Adrenal gland (tissue), 19 donors: ENCODE measurements around the gene PDE3A. TPM values are rescaled to one million over a fixed set of nuclear protein-coding genes. Genes with fewer than 3 reads are reported as not detected.
A peak's percentile ranks its signal among the peaks of the same experiment; 100 is the strongest.
"Not testable (repeated sequence)": the region's sequence is repeated elsewhere in the genome, so short reads cannot be mapped to it uniquely, and the experiment has no call there.

ENCODE experiments used
- DNase-seq, 7 donors: peaks; one replicate each; pipeline ENCODE4 v3.0.0-alpha.2; 2019 to 2020
- H3K27ac ChIP-seq, 5 donors: fragments of 200-600 bp; sonication (generic) in 4 of 5; 1 replicate in 3 of 5; 2 replicates in 2 of 5; pipeline versions ENCODE4 v1.5.1 to v1.8.0; 2016 to 2020; ENCODE audit warnings: mild to moderate bottlenecking in 1 of 5
- H3K27me3 ChIP-seq: fragments of 200-600 bp; 2 replicates; pipeline ENCODE4 v1.8.0; 2021
- H3K36me3 ChIP-seq, 2 donors: fragments of 200-600 bp; replicated peaks in 1 of 2; 1 replicate in 1 of 2; 2 replicates in 1 of 2; pipeline versions ENCODE4 v1.5.1 to v1.8.0; 2018 to 2022
- H3K4me1 ChIP-seq, 2 donors: fragments of 200-600 bp; replicated peaks in 1 of 2; 1 replicate in 1 of 2; 2 replicates in 1 of 2; pipeline versions ENCODE4 v1.5.1 to v1.8.0; 2018 to 2021
- H3K4me3 ChIP-seq, 4 donors: fragments of 200-600 bp; sonication (generic) in 3 of 4; one replicate each; pipeline ENCODE4 v1.5.1; 2016 to 2018
- H3K9me3 ChIP-seq, 3 donors: fragments of 200-600 bp; sonication (generic) in 1 of 3; replicated peaks in 1 of 3; 1 replicate in 2 of 3; 2 replicates in 1 of 3; pipeline versions ENCODE4 v1.5.1 to v1.8.0; 2016 to 2021
- POLR2A ChIP-seq, 2 donors: fragments of 450-650 bp; IDR thresholded peaks; one replicate each; pipeline ENCODE4 v1.6.1; 2017; ENCODE audit warnings: antibody characterized with exemption in 2 of 2, mild to moderate bottlenecking in 2 of 2, moderate library complexity in 1 of 2
- WGBS, 4 donors: extraction: QIAGEN DNeasy Blood & Tissue Kit in 2 of 4; methylation state at CpG; one replicate each; pipeline versions ENCODE4 v1.1.5 to v1.1.7; 2013 to 2017; 5-methylcytosine and 5-hydroxymethylcytosine counted together
- intact Hi-C, 2 donors: fragments of 100-400 bp; cut with DNase I; formaldehyde crosslinking; loops; one replicate each; pipeline versions ENCODE4 v1.14.1 to v1.15.0; 2022 to 2023
- long read RNA-seq, 10 donors: library from polyadenylated mRNA in 3 of 10; unstranded in 2 of 10; stranded (forward) in 1 of 10; transcript quantifications; one replicate each; pipeline ENCODE4 v2.0.0 and lab custom pipeline, GENCODE V29; 2021 to 2026
- polyA plus RNA-seq, 3 donors: library from polyadenylated mRNA; stranded (reverse); fragments of 200-250 nt in 2 of 3; fragments of 350-450 nt in 1 of 3; fragmentation: Illumina TruSeq in 1 of 3; extraction: RNeasy Lipid Tissue Mini Kit (QIAGEN cat#74804) in 1 of 3; gene quantifications; one replicate each; pipeline ENCODE4 v1.2.3, GENCODE V29; 2013 to 2014
- total RNA-seq, 9 donors: library from RNA; depleted of rRNA in 4 of 9; stranded (reverse); fragments of >200 nt in 4 of 9; fragments of 120-200 nt in 1 of 9; fragmentation: NEBNext Ultra II Directional in 1 of 9; extraction: Animal tissue kit (Norgen Biotek cat#: 25700) in 1 of 9; gene quantifications; one replicate each; pipeline versions ENCODE4 v1.1.0 to v1.2.4, GENCODE V29; 2013 to 2023
- TF ChIP-seq, protein P1 (sequence below), 6 experiments: fragments of 450-650 bp in 4 of 6; fragments of 200-600 bp in 2 of 6; sonication (generic) in 1 of 6; IDR thresholded peaks; 1 replicate in 5 of 6; 2 replicates in 1 of 6; pipeline versions ENCODE4 v1.5.1 to v1.8.0; 2016 to 2021; ENCODE audit warnings: antibody characterized with exemption in 6 of 6, mild to moderate bottlenecking in 2 of 6, moderate library complexity in 1 of 6
- donor health status: healthy with polysubstance abuse.
- donor health status: Bipolar disorder and iron deficiency.
- donor health status: DM: yes; HTN: yes; CAD: no.
- donor health status: DM: no; HTN: no; CAD: no.
- donor health status: DM: no; HTN: no; CAD: no.
- donor health status: DM: yes; HTN: yes; CAD: no.

PDE3A gene
- 1 to 10 TPM in 7 of 9 donors, under 1 TPM in 2; 0.61 to 4.6 (median 1.5) TPM for total RNA-seq
- 1 to 10 TPM in 2 of 3 donors, under 1 TPM in 1; 0.97 to 1.3 (median 1.2) TPM for polyA plus RNA-seq
- long read RNA-seq, donor 1: 0 reads
- long read RNA-seq, donor 2: 0 reads
- long read RNA-seq, donor 3: 0 reads
- long read RNA-seq, donor 4: 0 reads
- long read RNA-seq, donor 5, full-length matches to known transcripts: 1 of 1 reads
- long read RNA-seq, donor 5, partial matches to known transcripts: 0 of 1 reads
- long read RNA-seq, donor 5, other reads (novel, unspliced or antisense): 0 of 1 reads
- long read RNA-seq, donor 6: 0 reads
- long read RNA-seq, donor 7: 0 reads
- long read RNA-seq, donor 8: 0 reads
- long read RNA-seq, donor 9: 0 reads
- long read RNA-seq, donor 10: 0 reads

- Histone ChIP-seq H3K4me1 (peaks cover 0 to 3% of the 10 kb centered on the region in 2 donors), H3K27me3 (peaks cover 5% of the 10 kb centered on the region), H3K27ac (peak within 1 kb of the TSS in 2 of 5 donors; percentile 70 to 74), H3K4me3 (peak within 1 kb of the TSS in 2 of 4 donors; percentile 26 to 68), H3K36me3 (no peaks in the 10 kb centered on the region), H3K9me3 (no peaks in the 10 kb centered on the region)
- WGBS, 4 donors: 0 to 2% (median 1%) methylated on average over 20 to 24 of the region's 24 CpGs
- no peak for TF ChIP-seq POLR2A (IDR thresholded peaks at IDR 0.05)
- TF ChIP-seq, protein P1, sequence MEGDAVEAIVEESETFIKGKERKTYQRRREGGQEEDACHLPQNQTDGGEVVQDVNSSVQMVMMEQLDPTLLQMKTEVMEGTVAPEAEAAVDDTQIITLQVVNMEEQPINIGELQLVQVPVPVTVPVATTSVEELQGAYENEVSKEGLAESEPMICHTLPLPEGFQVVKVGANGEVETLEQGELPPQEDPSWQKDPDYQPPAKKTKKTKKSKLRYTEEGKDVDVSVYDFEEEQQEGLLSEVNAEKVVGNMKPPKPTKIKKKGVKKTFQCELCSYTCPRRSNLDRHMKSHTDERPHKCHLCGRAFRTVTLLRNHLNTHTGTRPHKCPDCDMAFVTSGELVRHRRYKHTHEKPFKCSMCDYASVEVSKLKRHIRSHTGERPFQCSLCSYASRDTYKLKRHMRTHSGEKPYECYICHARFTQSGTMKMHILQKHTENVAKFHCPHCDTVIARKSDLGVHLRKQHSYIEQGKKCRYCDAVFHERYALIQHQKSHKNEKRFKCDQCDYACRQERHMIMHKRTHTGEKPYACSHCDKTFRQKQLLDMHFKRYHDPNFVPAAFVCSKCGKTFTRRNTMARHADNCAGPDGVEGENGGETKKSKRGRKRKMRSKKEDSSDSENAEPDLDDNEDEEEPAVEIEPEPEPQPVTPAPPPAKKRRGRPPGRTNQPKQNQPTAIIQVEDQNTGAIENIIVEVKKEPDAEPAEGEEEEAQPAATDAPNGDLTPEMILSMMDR (IDR thresholded peaks at IDR 0.05): peak in 3 of 6 experiments; percentile 8 to 31 (median 17)
- DNase-seq: peak; percentile 18 to 57 (median 28)
- intact Hi-C loops: no loop called here
These were observed at the start of gene PDE3A for GRCh38 chr12:20368114-20368650. Gene PDE3A (plus strand): TSS chr12:20368537. CDS start chr12:20369285, 748 bp downstream.

DNA sequence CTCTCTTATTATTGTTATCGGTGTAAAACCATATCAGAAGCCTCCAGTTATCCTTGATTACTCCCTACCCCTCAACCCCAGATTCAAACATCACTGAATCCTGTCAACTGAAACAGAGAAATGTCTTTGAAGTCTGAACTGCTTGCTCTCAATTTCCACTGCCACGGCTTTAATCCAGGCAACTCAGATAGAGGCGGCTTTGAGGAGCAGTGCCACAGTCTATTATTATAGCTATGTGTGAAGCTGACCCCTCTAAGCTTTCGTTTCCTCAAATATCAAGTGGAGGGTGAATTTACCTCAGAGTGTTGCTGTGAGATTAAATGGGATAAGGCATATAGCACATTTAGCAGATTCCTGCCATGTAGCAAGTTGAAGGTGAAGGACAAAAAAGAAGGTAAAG is 49.0 kb upstream of the PDE3A start:
- no peak for DNase-seq
- no peak for TF ChIP-seq POLR2A (IDR thresholded peaks at IDR 0.05)
- TF ChIP-seq, protein P1 (IDR thresholded peaks at IDR 0.05): no peak
- H3K27ac ChIP-seq: no peak overlapping the region
- no peaks in the 10 kb centered on the region for H3K36me3 ChIP-seq
- no peak overlapping the region for H3K4me3 ChIP-seq
- no peaks in the 10 kb centered on the region for H3K27me3 ChIP-seq
- H3K4me1 ChIP-seq: no peaks in the 10 kb centered on the region
- no peaks in the 10 kb centered on the region for H3K9me3 ChIP-seq
- intact Hi-C loops: no loop called here
- 53 to 62% (median 59%) methylated on average over 4 of the region's 4 CpGs for WGBS, 4 donors

- Histone ChIP-seq H3K27ac (no peak overlapping the region), H3K4me1 (no peaks in the 10 kb centered on the region), H3K36me3 (no peaks in the 10 kb centered on the region), H3K27me3 (no peaks in the 10 kb centered on the region), H3K4me3 (no peak overlapping the region), H3K9me3 (no peaks in the 10 kb centered on the region)
- 44 to 73% (median 59%) methylated on average over 4 of the region's 4 CpGs for WGBS, 4 donors
- DNase-seq: no peak
- intact Hi-C loops: no loop called here
- TF ChIP-seq, protein P1 (IDR thresholded peaks at IDR 0.05): no peak
These were observed 47.8 kb upstream of the PDE3A start for GRCh38 chr12:20320552-20320951.

GRCh38 chr12:20330826-20331505 is 37.4 kb upstream of the PDE3A start:
- H3K27me3 ChIP-seq, intact Hi-C loops, DNase-seq, H3K36me3 ChIP-seq, H3K4me1 ChIP-seq, H3K9me3 ChIP-seq, H3K4me3 ChIP-seq, H3K27ac ChIP-seq: not testable (repeated sequence)
- 70 to 76% (median 71%) methylated on average over 4 of the region's 4 CpGs for WGBS, 4 donors
